ENCODE results near the gene BMAL1.

DNA sequence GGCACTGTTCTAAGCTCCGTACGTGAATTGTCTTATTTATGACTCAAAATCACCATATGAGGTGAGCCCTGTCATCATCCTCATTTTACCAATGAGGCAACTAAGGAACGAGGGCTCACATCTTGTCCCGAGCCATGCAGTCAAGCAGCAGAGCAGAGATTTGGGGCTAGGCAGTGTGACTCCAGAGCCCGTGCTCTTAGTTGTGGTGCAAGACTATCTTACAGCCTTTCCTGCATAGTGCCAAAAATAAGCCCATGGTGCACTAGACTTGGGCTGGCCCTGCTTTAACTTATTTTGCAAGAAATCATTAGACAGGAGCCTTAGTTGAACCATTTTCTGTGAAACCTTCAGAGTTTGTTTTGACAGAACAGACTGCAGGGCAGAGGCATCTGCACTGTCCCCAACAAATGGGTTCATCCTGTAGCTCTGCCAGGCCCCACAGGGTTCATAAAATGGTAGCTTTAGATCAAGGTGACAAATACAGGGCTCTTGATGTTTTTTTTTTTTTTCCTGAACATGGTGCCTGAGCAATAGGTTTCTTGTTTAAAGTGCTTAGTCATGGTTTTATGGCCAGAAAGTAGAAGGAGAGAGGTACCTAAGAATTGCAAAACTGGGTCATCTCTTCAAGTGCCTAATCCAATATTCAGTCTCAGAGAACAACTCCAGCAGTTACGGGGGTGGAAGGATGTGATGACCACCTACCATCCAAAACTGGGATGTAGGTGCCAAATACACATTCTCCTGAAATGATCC lies 56.6 kb downstream of the BMAL1 start:
- TF ChIP-seq, protein P1, sequence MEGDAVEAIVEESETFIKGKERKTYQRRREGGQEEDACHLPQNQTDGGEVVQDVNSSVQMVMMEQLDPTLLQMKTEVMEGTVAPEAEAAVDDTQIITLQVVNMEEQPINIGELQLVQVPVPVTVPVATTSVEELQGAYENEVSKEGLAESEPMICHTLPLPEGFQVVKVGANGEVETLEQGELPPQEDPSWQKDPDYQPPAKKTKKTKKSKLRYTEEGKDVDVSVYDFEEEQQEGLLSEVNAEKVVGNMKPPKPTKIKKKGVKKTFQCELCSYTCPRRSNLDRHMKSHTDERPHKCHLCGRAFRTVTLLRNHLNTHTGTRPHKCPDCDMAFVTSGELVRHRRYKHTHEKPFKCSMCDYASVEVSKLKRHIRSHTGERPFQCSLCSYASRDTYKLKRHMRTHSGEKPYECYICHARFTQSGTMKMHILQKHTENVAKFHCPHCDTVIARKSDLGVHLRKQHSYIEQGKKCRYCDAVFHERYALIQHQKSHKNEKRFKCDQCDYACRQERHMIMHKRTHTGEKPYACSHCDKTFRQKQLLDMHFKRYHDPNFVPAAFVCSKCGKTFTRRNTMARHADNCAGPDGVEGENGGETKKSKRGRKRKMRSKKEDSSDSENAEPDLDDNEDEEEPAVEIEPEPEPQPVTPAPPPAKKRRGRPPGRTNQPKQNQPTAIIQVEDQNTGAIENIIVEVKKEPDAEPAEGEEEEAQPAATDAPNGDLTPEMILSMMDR (IDR thresholded peaks at IDR 0.05), result no peak
- TF ChIP-seq EZH2 (IDR thresholded peaks at IDR 0.05), result no peak

Measured in neural progenitor cell (in vitro differentiated cells).